ENCODE measurements around the gene ACBD3. TPM values are rescaled to one million over a fixed set of nuclear protein-coding genes. Genes with fewer than 3 reads are reported as not detected.

The ACBD3 gene
- total and polyA plus RNA-seq, 4 donors: 13.5 to 51.9 (median 30.5) TPM

DNA sequence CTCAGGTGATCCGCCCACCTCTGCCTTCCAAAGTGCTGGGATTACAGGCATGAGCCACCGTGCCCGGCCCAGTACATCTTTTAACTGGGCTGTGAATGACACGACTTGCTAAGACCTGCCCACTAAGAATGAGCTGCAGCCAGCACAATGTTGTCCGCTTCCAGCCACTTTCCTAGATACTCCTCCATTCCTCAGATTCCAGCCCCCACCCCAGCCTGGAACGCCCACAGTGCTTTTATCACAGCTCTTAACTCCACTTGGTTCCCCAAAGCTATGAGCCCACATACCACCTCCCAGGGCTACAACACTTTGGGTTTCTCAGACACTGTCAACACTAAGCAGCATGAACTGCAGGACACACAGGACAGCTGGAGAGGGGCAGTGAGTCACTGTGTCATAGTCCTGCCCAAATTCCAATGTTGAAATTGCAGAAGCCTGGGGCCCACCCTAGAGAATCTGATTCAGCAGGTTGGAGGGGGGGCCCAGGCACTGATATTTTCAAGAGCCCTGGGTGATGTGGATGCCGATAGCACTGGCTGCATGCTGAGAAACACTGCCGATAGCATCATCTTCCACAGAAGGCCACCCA lies 58.0 kb downstream of the ACBD3 start:
- WGBS, 2 donors: 68 to 90% methylated on average over 8 of the region's 8 CpGs
- H3K9ac ChIP-seq (ENCODE audit: insufficient read depth in 1 of 2, low read length in 2 of 2): no peak overlapping the region
- H3K36me3 ChIP-seq (ENCODE audit: control insufficient read depth in 4 of 4, insufficient read depth in 4 of 4, low read length in 4 of 4): no peaks in the 10 kb centered on the region
- peaks cover 0 to 15% (median 2%) of the 10 kb centered on the region in 5 donors for H3K4me1 ChIP-seq (ENCODE audit: control insufficient read depth in 5 of 5, insufficient read depth in 5 of 5, low read length in 5 of 5)
- H3K4me3 ChIP-seq: no peak overlapping the region
- peak; percentile 19 for ATAC-seq (ENCODE audit: insufficient read depth, low FRiP score)
- TF ChIP-seq, protein P1, sequence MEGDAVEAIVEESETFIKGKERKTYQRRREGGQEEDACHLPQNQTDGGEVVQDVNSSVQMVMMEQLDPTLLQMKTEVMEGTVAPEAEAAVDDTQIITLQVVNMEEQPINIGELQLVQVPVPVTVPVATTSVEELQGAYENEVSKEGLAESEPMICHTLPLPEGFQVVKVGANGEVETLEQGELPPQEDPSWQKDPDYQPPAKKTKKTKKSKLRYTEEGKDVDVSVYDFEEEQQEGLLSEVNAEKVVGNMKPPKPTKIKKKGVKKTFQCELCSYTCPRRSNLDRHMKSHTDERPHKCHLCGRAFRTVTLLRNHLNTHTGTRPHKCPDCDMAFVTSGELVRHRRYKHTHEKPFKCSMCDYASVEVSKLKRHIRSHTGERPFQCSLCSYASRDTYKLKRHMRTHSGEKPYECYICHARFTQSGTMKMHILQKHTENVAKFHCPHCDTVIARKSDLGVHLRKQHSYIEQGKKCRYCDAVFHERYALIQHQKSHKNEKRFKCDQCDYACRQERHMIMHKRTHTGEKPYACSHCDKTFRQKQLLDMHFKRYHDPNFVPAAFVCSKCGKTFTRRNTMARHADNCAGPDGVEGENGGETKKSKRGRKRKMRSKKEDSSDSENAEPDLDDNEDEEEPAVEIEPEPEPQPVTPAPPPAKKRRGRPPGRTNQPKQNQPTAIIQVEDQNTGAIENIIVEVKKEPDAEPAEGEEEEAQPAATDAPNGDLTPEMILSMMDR (IDR thresholded peaks at IDR 0.05; ENCODE audit: control extremely low read depth, extremely low read depth): no peak
- DNase-seq: peak; percentile 85 to 90 (median 86)
- H3K27ac ChIP-seq (ENCODE audit: low read depth in 1 of 2, low read length in 1 of 2): peak overlapping the region in 1 of 2 donors; percentile 81
- H3K9me3 ChIP-seq (ENCODE audit: control insufficient read depth in 4 of 4, insufficient read depth in 3 of 4, low read length in 3 of 4): peaks cover 0 to 9% (median 0%) of the 10 kb centered on the region in 4 donors
- no peaks in the 10 kb centered on the region for H3K27me3 ChIP-seq (ENCODE audit: control insufficient read depth in 3 of 3, insufficient read depth in 3 of 3, low read length in 2 of 3)

DNA sequence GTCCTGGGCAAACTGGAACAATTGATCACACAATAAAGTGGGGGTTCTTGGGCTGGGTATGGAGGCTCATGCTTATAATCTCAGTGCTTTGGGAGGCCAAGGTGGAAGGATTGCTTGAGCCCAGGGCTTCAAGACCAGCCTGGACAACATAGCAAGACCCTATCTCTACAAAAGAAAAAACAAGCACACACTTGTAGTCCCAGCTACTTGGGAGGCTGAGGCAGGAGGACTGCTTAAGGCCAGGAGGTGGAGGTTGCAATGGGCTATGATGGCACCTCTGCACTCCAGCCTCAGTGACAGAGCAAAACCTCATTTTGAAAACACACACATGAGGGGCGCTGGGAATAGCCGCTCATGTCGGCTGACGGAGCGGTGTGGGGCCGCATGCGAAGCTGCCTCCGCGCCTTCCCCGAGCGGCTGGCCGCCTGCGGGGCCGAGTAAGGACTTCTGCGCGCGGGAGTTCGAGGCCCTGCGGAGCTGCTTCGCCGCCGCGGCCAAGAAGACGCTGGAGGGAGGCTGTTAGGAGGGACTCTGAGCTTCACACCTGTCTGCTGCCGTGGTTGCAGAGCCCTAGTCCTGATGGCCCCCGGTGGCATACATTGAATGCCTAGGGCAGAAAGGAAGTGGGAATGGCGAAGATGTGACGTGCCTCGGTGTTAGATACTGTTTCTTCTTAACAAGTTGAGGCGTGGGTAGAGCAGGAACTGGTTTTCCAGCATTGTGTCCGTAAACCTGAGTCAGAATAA lies 59.5 kb downstream of the ACBD3 start:
- peaks cover 0 to 5% (median 0%) of the 10 kb centered on the region in 4 donors for H3K9me3 ChIP-seq (ENCODE audit: control insufficient read depth in 4 of 4, insufficient read depth in 3 of 4, low read length in 3 of 4)
- peak overlapping the region in 1 of 2 donors; percentile 84 for H3K27ac ChIP-seq (ENCODE audit: low read depth in 1 of 2, low read length in 1 of 2)
- no peak overlapping the region for H3K4me3 ChIP-seq
- TF ChIP-seq, protein P1 (IDR thresholded peaks at IDR 0.05; ENCODE audit: control extremely low read depth, extremely low read depth): no peak
- H3K9ac ChIP-seq (ENCODE audit: insufficient read depth in 1 of 2, low read length in 2 of 2): no peak overlapping the region
- no peaks in the 10 kb centered on the region for H3K27me3 ChIP-seq (ENCODE audit: control insufficient read depth in 3 of 3, insufficient read depth in 3 of 3, low read length in 2 of 3)
- DNase-seq (no peak), ATAC-seq (ENCODE audit: insufficient read depth, low FRiP score) (no peak)
- whole genome bisulfite sequencing, 2 donors: 77 to 79% methylated on average over 31 of the region's 31 CpGs
- H3K4me1 ChIP-seq (ENCODE audit: control insufficient read depth in 5 of 5, insufficient read depth in 5 of 5, low read length in 5 of 5): peaks cover 0 to 15% (median 0%) of the 10 kb centered on the region in 5 donors
- no peaks in the 10 kb centered on the region for H3K36me3 ChIP-seq (ENCODE audit: control insufficient read depth in 4 of 4, insufficient read depth in 4 of 4, low read length in 4 of 4)

DNA sequence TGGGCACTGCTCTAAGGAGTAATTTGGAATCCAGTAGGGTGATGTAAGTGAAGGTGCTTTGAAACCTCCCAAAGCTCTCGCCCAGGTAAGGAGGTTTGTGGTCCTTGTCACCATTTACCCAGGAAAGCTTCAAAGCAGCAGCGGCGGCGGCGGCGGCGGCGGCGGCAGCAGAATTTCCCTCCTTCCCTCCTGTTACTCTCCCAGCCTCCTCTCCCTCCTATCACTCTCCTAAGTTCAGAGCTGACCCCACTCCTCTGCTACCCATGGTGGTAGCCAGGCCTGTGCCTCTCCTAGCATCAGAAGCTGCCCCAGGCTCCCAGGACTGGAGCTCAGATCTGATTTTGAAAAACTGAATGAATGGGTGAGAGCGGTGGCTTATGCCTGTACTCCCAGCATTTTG lies 60.7 kb downstream of the ACBD3 start:
- Histone ChIP-seq H3K4me3 (no peak overlapping the region), H3K4me1 (ENCODE audit: control insufficient read depth in 5 of 5, insufficient read depth in 5 of 5, low read length in 5 of 5) (peaks cover 0 to 19% (median 2%) of the 10 kb centered on the region in 5 donors), H3K27ac (ENCODE audit: low read depth in 1 of 2, low read length in 1 of 2) (no peak overlapping the region), H3K9me3 (ENCODE audit: control insufficient read depth in 4 of 4, insufficient read depth in 3 of 4, low read length in 3 of 4) (peaks cover 0 to 5% (median 0%) of the 10 kb centered on the region in 4 donors), H3K9ac (ENCODE audit: insufficient read depth in 1 of 2, low read length in 2 of 2) (no peak overlapping the region), H3K27me3 (ENCODE audit: control insufficient read depth in 3 of 3, insufficient read depth in 3 of 3, low read length in 2 of 3) (no peaks in the 10 kb centered on the region), H3K36me3 (ENCODE audit: control insufficient read depth in 4 of 4, insufficient read depth in 4 of 4, low read length in 4 of 4) (no peaks in the 10 kb centered on the region)
- TF ChIP-seq, protein P1 (IDR thresholded peaks at IDR 0.05; ENCODE audit: control extremely low read depth, extremely low read depth): no peak
- ATAC-seq (ENCODE audit: insufficient read depth, low FRiP score): no peak
- no peak for DNase-seq
- WGBS, 2 donors: 97 to 100% methylated on average over 10 of the region's 10 CpGs

Measured in lung (tissue), 12 donors.